KMS-11 (cell line): ENCODE measurements around the gene MEGF10.

Experiments
- H2AFZ ChIP-seq: fragments of 200-600 bp; sonication (generic); 2 replicates; pipeline ENCODE4 v1.6.1; 2016; ENCODE audit warnings: antibody characterized with exemption, mixed run types, low read depth
- H3K27ac ChIP-seq: fragments of 200-600 bp; sonication (generic); 2 replicates; pipeline ENCODE4 v1.6.1; 2016; ENCODE audit warnings: mild to moderate bottlenecking, mixed run types
- H3K27me3 ChIP-seq: fragments of 200-600 bp; sonication (generic); 2 replicates; pipeline ENCODE4 v1.6.1; 2017; ENCODE audit warnings: mild to moderate bottlenecking, low read depth, mixed run types, moderate library complexity; ENCODE audit not compliant: insufficient read depth
- H3K36me3 ChIP-seq: fragments of 200-600 bp; sonication (generic); 2 replicates; pipeline ENCODE4 v1.6.1; 2017; ENCODE audit warnings: mild to moderate bottlenecking, mixed run types; ENCODE audit not compliant: insufficient read depth
- H3K4me1 ChIP-seq: fragments of 200-600 bp; sonication (generic); 2 replicates; pipeline ENCODE4 v1.6.1; 2016; ENCODE audit warnings: mild to moderate bottlenecking, low read depth, mixed run types; ENCODE audit not compliant: poor library complexity, severe bottlenecking
- H3K4me2 ChIP-seq: fragments of 200-600 bp; sonication (generic); 2 replicates; pipeline ENCODE4 v1.7.0; 2016; ENCODE audit warnings: mild to moderate bottlenecking, mixed run types
- H3K4me3 ChIP-seq: fragments of 200-600 bp; sonication (generic); IDR thresholded peaks from 2 replicates; pipeline ENCODE4 v1.6.1; 2017; ENCODE audit warnings: low read depth, low read length, mixed read lengths; ENCODE audit not compliant: insufficient read depth
- H3K79me2 ChIP-seq: fragments of 200-600 bp; sonication (generic); 2 replicates; pipeline ENCODE4 v1.6.1; 2016; ENCODE audit warnings: low read depth, mixed run types; ENCODE audit not compliant: insufficient read depth
- H3K9ac ChIP-seq: fragments of 200-600 bp; sonication (generic); 2 replicates; pipeline ENCODE4 v1.6.1; 2016; ENCODE audit warnings: mild to moderate bottlenecking, mixed run types
- H4K20me1 ChIP-seq: fragments of 200-600 bp; sonication (generic); 2 replicates; pipeline ENCODE4 v1.6.1; 2016; ENCODE audit warnings: mild to moderate bottlenecking, mixed run types; ENCODE audit not compliant: insufficient read depth
- TF ChIP-seq, protein P1 (sequence below): fragments of 200-600 bp; sonication (generic); conservative IDR thresholded peaks from 2 replicates; pipeline ENCODE4 v1.6.1; 2017; ENCODE audit warnings: low read depth, mild to moderate bottlenecking, antibody characterized with exemption, low read length, moderate library complexity, mixed read lengths

The MEGF10 gene

GRCh38 chr5:127358284-127358683 is 67.7 kb downstream of the MEGF10 start:
- Histone ChIP-seq H3K4me2 (no peak overlapping the region), H4K20me1 (no peaks in the 10 kb centered on the region), H3K36me3 (no peaks in the 10 kb centered on the region), H3K4me1 (no peaks in the 10 kb centered on the region), H2AFZ (no peak overlapping the region), H3K9ac (no peak overlapping the region), H3K79me2 (no peaks in the 10 kb centered on the region), H3K4me3 (no peak overlapping the region), H3K27ac (no peak overlapping the region), H3K27me3 (no peaks in the 10 kb centered on the region)
- TF ChIP-seq, protein P1, sequence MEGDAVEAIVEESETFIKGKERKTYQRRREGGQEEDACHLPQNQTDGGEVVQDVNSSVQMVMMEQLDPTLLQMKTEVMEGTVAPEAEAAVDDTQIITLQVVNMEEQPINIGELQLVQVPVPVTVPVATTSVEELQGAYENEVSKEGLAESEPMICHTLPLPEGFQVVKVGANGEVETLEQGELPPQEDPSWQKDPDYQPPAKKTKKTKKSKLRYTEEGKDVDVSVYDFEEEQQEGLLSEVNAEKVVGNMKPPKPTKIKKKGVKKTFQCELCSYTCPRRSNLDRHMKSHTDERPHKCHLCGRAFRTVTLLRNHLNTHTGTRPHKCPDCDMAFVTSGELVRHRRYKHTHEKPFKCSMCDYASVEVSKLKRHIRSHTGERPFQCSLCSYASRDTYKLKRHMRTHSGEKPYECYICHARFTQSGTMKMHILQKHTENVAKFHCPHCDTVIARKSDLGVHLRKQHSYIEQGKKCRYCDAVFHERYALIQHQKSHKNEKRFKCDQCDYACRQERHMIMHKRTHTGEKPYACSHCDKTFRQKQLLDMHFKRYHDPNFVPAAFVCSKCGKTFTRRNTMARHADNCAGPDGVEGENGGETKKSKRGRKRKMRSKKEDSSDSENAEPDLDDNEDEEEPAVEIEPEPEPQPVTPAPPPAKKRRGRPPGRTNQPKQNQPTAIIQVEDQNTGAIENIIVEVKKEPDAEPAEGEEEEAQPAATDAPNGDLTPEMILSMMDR = no peak

- Histone ChIP-seq H3K27ac (no peak overlapping the region), H3K4me3 (no peak overlapping the region), H3K4me2 (no peak overlapping the region), H4K20me1 (no peaks in the 10 kb centered on the region), H3K27me3 (no peaks in the 10 kb centered on the region), H3K9ac (no peak overlapping the region), H3K79me2 (no peaks in the 10 kb centered on the region), H3K36me3 (no peaks in the 10 kb centered on the region), H3K4me1 (no peaks in the 10 kb centered on the region), H2AFZ (no peak overlapping the region)
- TF ChIP-seq, protein P1 = no peak
Observed at GRCh38 chr5:127358740-127359139, 68.1 kb downstream of the MEGF10 start.

GRCh38 chr5:127359502-127359901 is 68.9 kb downstream of the MEGF10 start:
- Histone ChIP-seq H3K27ac (no peak overlapping the region), H3K4me2 (no peak overlapping the region), H3K27me3 (no peaks in the 10 kb centered on the region), H3K79me2 (no peaks in the 10 kb centered on the region), H3K36me3 (no peaks in the 10 kb centered on the region), H4K20me1 (no peaks in the 10 kb centered on the region), H3K4me3 (no peak overlapping the region), H2AFZ (no peak overlapping the region), H3K4me1 (no peaks in the 10 kb centered on the region), H3K9ac (no peak overlapping the region)
- TF ChIP-seq, protein P1 = no peak

DNA sequence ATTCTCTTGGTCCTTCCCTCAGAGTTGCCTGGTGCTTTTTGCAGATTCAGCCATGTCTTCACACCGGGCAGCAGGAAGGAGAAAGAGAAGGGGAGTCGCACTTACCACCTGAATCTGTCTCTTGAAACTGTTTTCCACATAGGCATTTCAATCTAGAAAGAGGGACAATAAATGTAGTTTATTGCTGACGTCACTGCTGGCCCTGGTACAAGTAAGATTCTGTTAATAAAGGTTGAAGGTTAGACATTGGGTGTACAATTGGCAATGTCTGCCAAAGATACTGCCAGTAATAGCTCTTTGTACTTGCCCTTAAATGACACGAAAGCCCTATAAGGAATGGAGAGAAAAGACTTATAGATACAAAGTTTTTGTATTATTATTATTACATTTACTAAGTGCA is 72.8 kb downstream of the MEGF10 start:
- H3K9ac ChIP-seq = no peak overlapping the region
- no peaks in the 10 kb centered on the region for H3K27me3 ChIP-seq
- TF ChIP-seq, protein P1 = no peak
- H4K20me1 ChIP-seq = no peaks in the 10 kb centered on the region
- no peak overlapping the region for H3K4me2 ChIP-seq
- H3K4me1 ChIP-seq = no peaks in the 10 kb centered on the region
- H2AFZ ChIP-seq = no peak overlapping the region
- H3K4me3 ChIP-seq = no peak overlapping the region
- no peak overlapping the region for H3K27ac ChIP-seq
- H3K79me2 ChIP-seq = no peaks in the 10 kb centered on the region
- H3K36me3 ChIP-seq = no peaks in the 10 kb centered on the region
